ENCODE results near the gene GIPC2.

GIPC2 gene

DNA sequence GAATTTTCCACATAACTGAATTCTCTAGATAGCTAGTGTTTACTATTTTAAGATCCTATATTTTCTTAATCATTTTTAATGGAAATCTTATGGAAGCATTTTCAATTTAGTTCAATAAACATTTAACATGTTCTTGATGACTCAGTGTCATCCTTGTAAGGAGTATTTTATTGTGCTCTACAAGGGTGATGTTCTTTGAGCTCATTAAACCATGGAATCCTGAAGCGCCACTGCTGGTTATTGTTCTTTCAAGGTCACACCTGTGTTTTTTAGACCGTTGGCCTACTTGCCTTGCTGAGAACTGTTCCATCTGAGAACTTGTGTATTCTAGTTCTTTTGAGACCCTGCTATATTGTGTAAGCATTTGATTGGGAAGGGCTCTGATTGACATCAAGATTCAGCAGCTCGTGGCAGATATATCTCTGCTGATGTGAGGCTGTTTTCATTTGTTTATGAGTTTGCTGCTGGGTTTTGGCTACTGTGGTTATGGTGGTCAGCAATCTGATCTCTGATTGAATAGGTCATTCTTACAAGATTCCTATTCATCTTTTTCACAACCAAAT is 132.0 kb downstream of the GIPC2 start:
- H3K4me1 ChIP-seq (ENCODE audit: control insufficient read depth, insufficient read depth, low read length), result no peaks in the 10 kb centered on the region
- H3K9ac ChIP-seq (ENCODE audit: low read length), result no peak overlapping the region
- no peak overlapping the region for H3K4me3 ChIP-seq (ENCODE audit: low read length)
- no peaks in the 10 kb centered on the region for H3K36me3 ChIP-seq (ENCODE audit: control insufficient read depth, insufficient read depth, low read length)
- H3K27me3 ChIP-seq (ENCODE audit: control insufficient read depth, insufficient read depth, low read length), result no peaks in the 10 kb centered on the region
- no peak overlapping the region for H3K27ac ChIP-seq (ENCODE audit: low read depth, low read length)

DNA sequence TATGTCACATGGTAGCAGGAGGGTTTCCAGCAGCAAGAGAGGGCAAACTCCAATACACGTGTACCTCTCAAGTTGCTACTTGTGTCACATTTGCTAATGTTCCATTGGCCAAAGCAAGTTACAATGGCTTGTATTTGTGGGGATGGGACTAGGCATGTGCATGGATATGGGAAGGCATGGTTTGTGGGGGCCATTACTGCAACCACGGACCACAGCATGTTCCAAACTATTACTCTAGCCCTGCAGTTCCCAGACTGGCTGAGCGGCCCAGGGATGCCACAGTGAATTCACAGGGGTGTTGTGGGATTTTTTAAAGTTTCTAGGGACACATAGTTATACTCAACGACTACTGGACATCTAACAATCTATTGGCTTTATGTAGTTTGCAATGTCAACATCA is 133.1 kb downstream of the GIPC2 start:
- H3K27me3 ChIP-seq (ENCODE audit: control insufficient read depth, insufficient read depth, low read length), result no peaks in the 10 kb centered on the region

DNA sequence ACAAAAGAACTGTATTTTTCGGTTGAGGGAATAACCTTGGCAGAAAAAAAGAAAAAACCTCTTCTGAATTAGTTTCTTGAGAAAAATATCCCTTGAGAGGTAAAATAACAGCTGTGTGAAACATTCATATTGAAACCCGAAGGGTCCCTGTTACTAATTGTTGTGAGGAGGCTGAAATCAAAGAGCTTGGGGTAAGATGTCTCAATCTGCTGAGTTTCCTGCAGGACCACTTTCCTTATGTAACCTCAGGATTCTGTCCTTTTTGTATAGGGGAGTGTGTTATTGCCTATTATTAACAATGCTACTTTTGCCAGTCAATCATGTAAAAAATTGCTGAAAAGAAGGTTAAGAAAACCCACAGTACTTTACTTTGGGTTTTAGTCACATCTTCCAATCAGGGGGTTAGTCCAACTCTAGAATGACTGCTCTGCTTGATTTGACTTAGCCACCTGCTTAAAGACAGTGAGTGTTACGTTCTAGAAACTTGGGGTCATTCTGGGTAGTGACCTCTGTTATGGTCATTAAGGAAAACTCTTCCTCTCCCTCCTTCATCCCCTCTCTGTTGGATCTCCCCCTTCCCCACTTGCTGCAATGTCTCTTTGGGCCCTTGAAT is 138.8 kb downstream of the GIPC2 start:
- H3K27ac ChIP-seq (ENCODE audit: low read depth, low read length), result no peak overlapping the region
- no peak overlapping the region for H3K9ac ChIP-seq (ENCODE audit: low read length)
- H3K36me3 ChIP-seq (ENCODE audit: control insufficient read depth, insufficient read depth, low read length), result no peaks in the 10 kb centered on the region
- no peak overlapping the region for H3K4me3 ChIP-seq (ENCODE audit: low read length)
- H3K4me1 ChIP-seq (ENCODE audit: control insufficient read depth, insufficient read depth, low read length), result no peaks in the 10 kb centered on the region
- H3K27me3 ChIP-seq (ENCODE audit: control insufficient read depth, insufficient read depth, low read length), result no peaks in the 10 kb centered on the region

More for the DNA sequence above, 133.1 kb downstream of the GIPC2 start:
- H3K36me3 ChIP-seq (ENCODE audit: control insufficient read depth, insufficient read depth, low read length), result no peaks in the 10 kb centered on the region
- H3K4me3 ChIP-seq (ENCODE audit: low read length), result no peak overlapping the region
- no peak overlapping the region for H3K9ac ChIP-seq (ENCODE audit: low read length)
- no peak overlapping the region for H3K27ac ChIP-seq (ENCODE audit: low read depth, low read length)
- H3K4me1 ChIP-seq (ENCODE audit: control insufficient read depth, insufficient read depth, low read length), result no peaks in the 10 kb centered on the region

Data from rectal smooth muscle tissue (tissue), 1 donor.